DOHH2 (cell line): Measurements from ENCODE around the gene PEX5L.

Experiments used
- EZH2phosphoT487 ChIP-seq: fragments of 200-600 bp; sonication (generic); IDR thresholded peaks from 2 replicates; pipeline ENCODE4 v1.6.1; 2017; ENCODE audit warnings: borderline replicate concordance, mild to moderate bottlenecking, antibody characterized with exemption, low read length, moderate library complexity, mixed read lengths
- TF ChIP-seq, protein P1 (sequence below): fragments of 200-600 bp; sonication (generic); IDR thresholded peaks from one replicate; pipeline ENCODE4 v1.5.1; 2014; ENCODE audit warnings: antibody characterized with exemption, mild to moderate bottlenecking, low read depth, low read length; ENCODE audit not compliant: poor library complexity, severe bottlenecking

GRCh38 chr3:179970746-179971145 is 66.0 kb downstream of the PEX5L start:
- TF ChIP-seq, protein P1, sequence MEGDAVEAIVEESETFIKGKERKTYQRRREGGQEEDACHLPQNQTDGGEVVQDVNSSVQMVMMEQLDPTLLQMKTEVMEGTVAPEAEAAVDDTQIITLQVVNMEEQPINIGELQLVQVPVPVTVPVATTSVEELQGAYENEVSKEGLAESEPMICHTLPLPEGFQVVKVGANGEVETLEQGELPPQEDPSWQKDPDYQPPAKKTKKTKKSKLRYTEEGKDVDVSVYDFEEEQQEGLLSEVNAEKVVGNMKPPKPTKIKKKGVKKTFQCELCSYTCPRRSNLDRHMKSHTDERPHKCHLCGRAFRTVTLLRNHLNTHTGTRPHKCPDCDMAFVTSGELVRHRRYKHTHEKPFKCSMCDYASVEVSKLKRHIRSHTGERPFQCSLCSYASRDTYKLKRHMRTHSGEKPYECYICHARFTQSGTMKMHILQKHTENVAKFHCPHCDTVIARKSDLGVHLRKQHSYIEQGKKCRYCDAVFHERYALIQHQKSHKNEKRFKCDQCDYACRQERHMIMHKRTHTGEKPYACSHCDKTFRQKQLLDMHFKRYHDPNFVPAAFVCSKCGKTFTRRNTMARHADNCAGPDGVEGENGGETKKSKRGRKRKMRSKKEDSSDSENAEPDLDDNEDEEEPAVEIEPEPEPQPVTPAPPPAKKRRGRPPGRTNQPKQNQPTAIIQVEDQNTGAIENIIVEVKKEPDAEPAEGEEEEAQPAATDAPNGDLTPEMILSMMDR = no peak
- no peak for TF ChIP-seq EZH2phosphoT487
